ENCODE results near the gene BMPR1A. TPM values are rescaled to one million over a fixed set of nuclear protein-coding genes. Genes with fewer than 3 reads are reported as not detected.
A peak's percentile ranks its signal among the peaks of the same experiment; 100 is the strongest.

BMPR1A gene
- total RNA-seq, 2 donors from 2014 or later: 9.9 to 12.2 TPM

DNA sequence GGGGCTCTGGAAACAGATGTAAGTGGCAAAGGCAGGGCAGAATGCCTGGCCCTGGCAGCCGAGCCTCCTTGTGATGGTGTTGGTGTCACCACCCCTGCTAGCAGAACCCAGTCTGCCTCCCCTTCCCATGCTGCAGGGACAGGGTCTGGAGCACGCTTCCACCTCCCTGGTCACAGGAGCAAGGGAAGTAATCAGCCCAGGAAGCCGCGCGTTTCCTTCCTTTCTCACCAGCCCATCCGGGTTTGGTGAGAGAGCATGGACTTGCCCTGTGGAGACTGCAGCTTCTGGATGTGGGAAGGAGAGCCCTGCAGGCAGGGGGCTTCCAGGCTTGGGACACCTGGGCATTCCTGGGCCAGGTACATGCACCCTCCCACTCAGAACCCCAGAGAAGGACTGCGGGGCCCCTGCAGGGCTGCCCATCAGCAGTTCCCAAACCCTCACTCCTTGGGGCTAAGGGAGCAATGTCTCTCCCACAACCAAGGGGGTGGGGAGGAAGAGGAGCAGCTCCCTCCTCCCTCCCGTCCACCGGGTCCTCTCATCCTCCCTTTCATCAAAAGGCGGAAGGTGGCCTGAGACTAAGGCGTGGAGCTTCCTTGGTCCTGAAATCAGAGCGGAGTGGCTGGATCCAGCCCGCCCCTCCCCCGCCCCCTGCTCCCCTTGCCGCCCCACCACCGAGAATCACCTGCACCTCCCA lies 199.2 kb downstream of the BMPR1A start:
- ATAC-seq: no peak
- Histone ChIP-seq H3K36me3 (replicated peaks in 1 of 2; ENCODE audit: insufficient read depth in 1 of 2, low read depth in 2 of 2) (no peaks in the 10 kb centered on the region), H3K27me3 (no peaks in the 10 kb centered on the region), H3K27ac (peak overlapping the region in 2 of 4 donors; percentile 10 to 65), H3K4me1 (peaks cover 18% of the 10 kb centered on the region), H3K9me3 (no peaks in the 10 kb centered on the region), H3K4me3 (no peak overlapping the region)
- no peak for TF ChIP-seq POLR2A (IDR thresholded peaks at IDR 0.05)
- TF ChIP-seq, protein P1, sequence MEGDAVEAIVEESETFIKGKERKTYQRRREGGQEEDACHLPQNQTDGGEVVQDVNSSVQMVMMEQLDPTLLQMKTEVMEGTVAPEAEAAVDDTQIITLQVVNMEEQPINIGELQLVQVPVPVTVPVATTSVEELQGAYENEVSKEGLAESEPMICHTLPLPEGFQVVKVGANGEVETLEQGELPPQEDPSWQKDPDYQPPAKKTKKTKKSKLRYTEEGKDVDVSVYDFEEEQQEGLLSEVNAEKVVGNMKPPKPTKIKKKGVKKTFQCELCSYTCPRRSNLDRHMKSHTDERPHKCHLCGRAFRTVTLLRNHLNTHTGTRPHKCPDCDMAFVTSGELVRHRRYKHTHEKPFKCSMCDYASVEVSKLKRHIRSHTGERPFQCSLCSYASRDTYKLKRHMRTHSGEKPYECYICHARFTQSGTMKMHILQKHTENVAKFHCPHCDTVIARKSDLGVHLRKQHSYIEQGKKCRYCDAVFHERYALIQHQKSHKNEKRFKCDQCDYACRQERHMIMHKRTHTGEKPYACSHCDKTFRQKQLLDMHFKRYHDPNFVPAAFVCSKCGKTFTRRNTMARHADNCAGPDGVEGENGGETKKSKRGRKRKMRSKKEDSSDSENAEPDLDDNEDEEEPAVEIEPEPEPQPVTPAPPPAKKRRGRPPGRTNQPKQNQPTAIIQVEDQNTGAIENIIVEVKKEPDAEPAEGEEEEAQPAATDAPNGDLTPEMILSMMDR (IDR thresholded peaks at IDR 0.05): no peak
- DNase-seq: peak in 1 of 4 donors; percentile 5
- 75 to 79% methylated on average over 16 of the region's 16 CpGs for WGBS, 2 donors
- intact Hi-C loops (cut with DNase I): no loop called here

GRCh38 chr10:86956195-86956847 lies 199.9 kb downstream of the BMPR1A start:
- H3K4me3 ChIP-seq: no peak overlapping the region
- no peaks in the 10 kb centered on the region for H3K27me3 ChIP-seq
- H3K9me3 ChIP-seq: no peaks in the 10 kb centered on the region
- DNase-seq: no peak
- WGBS, 2 donors: 58 to 66% methylated on average over 7 of the region's 7 CpGs
- ATAC-seq: no peak
- H3K4me1 ChIP-seq: peaks cover 21% of the 10 kb centered on the region
- H3K36me3 ChIP-seq (replicated peaks in 1 of 2; ENCODE audit: insufficient read depth in 1 of 2, low read depth in 2 of 2): no peaks in the 10 kb centered on the region
- TF ChIP-seq, protein P1 (IDR thresholded peaks at IDR 0.05): no peak
- no peak for TF ChIP-seq POLR2A (IDR thresholded peaks at IDR 0.05)
- H3K27ac ChIP-seq: peak overlapping the region in 2 of 4 donors; percentile 6 to 49
- intact Hi-C loops (cut with DNase I): no loop called here

DNA sequence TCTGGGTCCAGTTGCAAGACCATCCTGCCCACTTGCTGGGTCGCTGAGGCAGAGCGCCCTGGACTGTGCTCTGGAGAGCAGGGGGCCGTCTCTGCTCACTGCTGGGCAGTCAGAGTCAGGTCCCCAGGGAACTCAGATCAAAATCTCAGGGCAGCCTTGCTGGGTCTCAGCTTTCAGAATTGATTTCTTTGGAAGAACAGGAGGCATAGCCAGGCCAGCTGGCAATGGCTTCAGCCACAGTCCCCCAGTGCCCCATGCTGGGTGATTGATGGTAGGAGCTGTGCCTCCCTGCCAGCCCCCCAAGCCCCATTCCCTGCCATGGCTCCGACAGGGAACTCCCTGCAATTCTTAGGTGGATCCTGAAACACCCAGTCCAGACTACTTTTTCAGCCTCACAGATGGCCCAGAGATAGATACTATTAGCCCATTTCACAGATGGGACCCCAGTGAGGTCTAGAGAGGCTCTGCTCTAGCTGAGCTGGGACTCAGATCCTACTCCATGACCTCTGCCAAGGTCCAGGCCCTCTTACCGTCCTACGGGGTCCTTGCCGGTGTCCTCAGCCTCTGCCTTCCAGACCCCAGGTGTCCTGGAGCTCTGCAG lies 200.5 kb downstream of the BMPR1A start:
- no peak for DNase-seq
- TF ChIP-seq POLR2A (IDR thresholded peaks at IDR 0.05): no peak
- TF ChIP-seq, protein P1 (IDR thresholded peaks at IDR 0.05): no peak
- peaks cover 21% of the 10 kb centered on the region for H3K4me1 ChIP-seq
- intact Hi-C loops (cut with DNase I): no loop called here
- ATAC-seq: no peak
- H3K27me3 ChIP-seq: no peaks in the 10 kb centered on the region
- H3K27ac ChIP-seq: peak overlapping the region in 2 of 4 donors; percentile 14 to 49
- H3K4me3 ChIP-seq: no peak overlapping the region
- no peaks in the 10 kb centered on the region for H3K9me3 ChIP-seq
- 72 to 80% methylated on average over 1 to 6 of the region's 7 CpGs for WGBS, 2 donors
- no peaks in the 10 kb centered on the region for H3K36me3 ChIP-seq (replicated peaks in 1 of 2; ENCODE audit: insufficient read depth in 1 of 2, low read depth in 2 of 2)

DNA sequence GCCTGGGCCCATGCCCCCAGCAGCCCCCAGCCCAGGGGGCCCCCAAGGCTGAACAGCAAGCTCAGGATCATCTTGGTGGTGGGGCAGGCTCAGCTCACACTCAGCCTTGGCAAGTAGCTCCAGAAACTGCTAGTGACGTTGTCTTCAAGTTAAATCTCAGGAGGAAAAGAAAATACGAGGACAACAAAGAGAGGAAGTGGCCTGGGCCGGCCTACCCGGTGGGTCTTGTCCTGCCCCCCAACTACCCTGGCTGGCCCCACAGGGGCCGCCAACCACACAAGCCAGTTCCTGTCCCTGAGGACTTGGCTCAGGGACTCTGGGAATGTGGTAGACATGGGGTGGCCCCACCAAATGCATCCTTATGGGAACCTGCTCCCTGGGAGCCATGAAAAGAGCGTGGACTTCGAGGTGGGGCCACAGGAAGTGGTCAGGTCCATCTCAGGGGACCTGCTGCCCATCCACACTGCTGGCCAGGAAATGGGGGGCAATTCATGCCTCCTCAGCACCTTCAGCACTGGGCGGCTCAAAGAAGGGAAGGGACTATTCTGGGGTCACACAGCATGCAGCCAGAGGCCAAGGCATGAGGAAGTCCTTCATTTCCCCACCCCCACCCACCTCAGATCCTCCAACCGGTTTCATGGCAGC lies 201.2 kb downstream of the BMPR1A start, which contains the start of gene MMRN2:
Gene MMRN2 (minus strand): TSS at position 145 of the 645 bp plus-strand sequence. CDS start 74 bp downstream, at position 71.
- no peak for ATAC-seq
- Histone ChIP-seq H3K4me3 (no peak within 1 kb of the TSS), H3K27ac (peak within 1 kb of the TSS in 3 of 4 donors; percentile 28 to 49 (median 33)), H3K27me3 (no peaks in the 10 kb centered on the region), H3K9me3 (no peaks in the 10 kb centered on the region), H3K36me3 (replicated peaks in 1 of 2; ENCODE audit: insufficient read depth in 1 of 2, low read depth in 2 of 2) (no peaks in the 10 kb centered on the region), H3K4me1 (peaks cover 21% of the 10 kb centered on the region)
- WGBS, 2 donors: 54 to 70% methylated on average over 5 to 8 of the region's 9 CpGs
- intact Hi-C loops (cut with DNase I): no loop called here
- no peak for DNase-seq
- TF ChIP-seq, protein P1 (IDR thresholded peaks at IDR 0.05): no peak
- TF ChIP-seq POLR2A (IDR thresholded peaks at IDR 0.05): no peak

All from body of pancreas (tissue), 4 donors.